ENCODE results near the gene CNNM2.

DNA sequence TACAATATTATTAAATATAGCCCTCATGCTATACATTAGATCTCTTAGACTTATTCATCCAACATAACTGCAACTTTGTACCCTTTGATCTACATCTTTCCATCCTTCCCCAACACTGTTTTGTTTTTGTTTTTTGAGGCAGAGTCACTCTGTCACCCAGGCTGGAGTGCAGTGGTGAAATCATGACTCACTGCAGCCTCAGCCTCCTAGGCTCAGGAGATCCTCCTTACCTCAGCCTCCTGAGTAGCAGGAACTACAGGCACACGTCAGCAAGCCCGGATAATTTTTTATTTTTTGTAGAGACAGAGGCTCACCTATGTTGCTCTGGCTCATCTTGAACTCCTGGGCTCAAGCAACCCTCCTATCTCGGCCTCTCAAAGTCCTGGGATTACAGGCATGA, 221.7 kb downstream of the CNNM2 start:
- TF ChIP-seq, protein P1, sequence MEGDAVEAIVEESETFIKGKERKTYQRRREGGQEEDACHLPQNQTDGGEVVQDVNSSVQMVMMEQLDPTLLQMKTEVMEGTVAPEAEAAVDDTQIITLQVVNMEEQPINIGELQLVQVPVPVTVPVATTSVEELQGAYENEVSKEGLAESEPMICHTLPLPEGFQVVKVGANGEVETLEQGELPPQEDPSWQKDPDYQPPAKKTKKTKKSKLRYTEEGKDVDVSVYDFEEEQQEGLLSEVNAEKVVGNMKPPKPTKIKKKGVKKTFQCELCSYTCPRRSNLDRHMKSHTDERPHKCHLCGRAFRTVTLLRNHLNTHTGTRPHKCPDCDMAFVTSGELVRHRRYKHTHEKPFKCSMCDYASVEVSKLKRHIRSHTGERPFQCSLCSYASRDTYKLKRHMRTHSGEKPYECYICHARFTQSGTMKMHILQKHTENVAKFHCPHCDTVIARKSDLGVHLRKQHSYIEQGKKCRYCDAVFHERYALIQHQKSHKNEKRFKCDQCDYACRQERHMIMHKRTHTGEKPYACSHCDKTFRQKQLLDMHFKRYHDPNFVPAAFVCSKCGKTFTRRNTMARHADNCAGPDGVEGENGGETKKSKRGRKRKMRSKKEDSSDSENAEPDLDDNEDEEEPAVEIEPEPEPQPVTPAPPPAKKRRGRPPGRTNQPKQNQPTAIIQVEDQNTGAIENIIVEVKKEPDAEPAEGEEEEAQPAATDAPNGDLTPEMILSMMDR (IDR thresholded peaks at IDR 0.05), result no peak
- no peak for TF ChIP-seq POLR2A (IDR thresholded peaks at IDR 0.05)

Measured in heart left ventricle (tissue), 13 donors.